Osteoblast (primary cell): ENCODE results near the gene PCDH9. TPM values are rescaled to one million over a fixed set of nuclear protein-coding genes. Genes with fewer than 3 reads are reported as not detected.

ENCODE experiments used
- DNase-seq: peaks from one replicate; pipeline ENCODE4 v3.0.0; 2011; ENCODE audit warnings: low spot score, mixed read lengths; ENCODE audit not compliant: insufficient read length; ENCODE audit errors: missing footprints
- H2AFZ ChIP-seq: 2 replicates; pipeline ENCODE4 v1.6.0; 2011; ENCODE audit warnings: mild to moderate bottlenecking, low read length
- H3K27ac ChIP-seq: 2 replicates; pipeline ENCODE4 v1.5.1; 2011; ENCODE audit warnings: mild to moderate bottlenecking, low read depth, low read length, moderate library complexity
- H3K27me3 ChIP-seq: 2 replicates; pipeline ENCODE4 v1.6.0; 2012; ENCODE audit warnings: mild to moderate bottlenecking, control low read depth, inconsistent platforms, low read length, moderate library complexity; ENCODE audit not compliant: insufficient read depth
- H3K36me3 ChIP-seq: 2 replicates; pipeline ENCODE4 v1.5.1; 2011; ENCODE audit warnings: mild to moderate bottlenecking, low read length, control low read depth, moderate library complexity; ENCODE audit not compliant: insufficient read depth
- H3K4me1 ChIP-seq: 2 replicates; pipeline ENCODE4 v1.5.1; 2011; ENCODE audit warnings: mild to moderate bottlenecking, low read length, control low read depth, moderate library complexity; ENCODE audit not compliant: insufficient read depth
- H3K4me2 ChIP-seq: 2 replicates; pipeline ENCODE4 v1.6.0; 2011; ENCODE audit warnings: mild to moderate bottlenecking, low read length; ENCODE audit not compliant: insufficient read depth
- H3K4me3 ChIP-seq: fragments of 200-600 bp; sonication (generic); 3 replicates; pipeline ENCODE4 v1.5.1; 2012; ENCODE audit warnings: mild to moderate bottlenecking, low read length, inconsistent platforms; ENCODE audit not compliant: insufficient read depth
- H3K79me2 ChIP-seq: 2 replicates; pipeline ENCODE4 v1.6.0; 2012; ENCODE audit warnings: mild to moderate bottlenecking, low read length, control low read depth, inconsistent platforms; ENCODE audit not compliant: insufficient read depth
- H3K9me3 ChIP-seq: 2 replicates; pipeline ENCODE4 v1.5.1; 2011; ENCODE audit warnings: low read depth, low read length, control low read depth
- H4K20me1 ChIP-seq: 2 replicates; pipeline ENCODE4 v1.6.0; 2012; ENCODE audit warnings: mild to moderate bottlenecking, low read length, control low read depth; ENCODE audit not compliant: insufficient read depth
- total RNA-seq: library from RNA; depleted of rRNA; stranded (reverse); fragments of >200 nt; gene quantifications from 2 replicates; pipeline ENCODE4 v1.2.3, GENCODE V29; 2012
- TF ChIP-seq, protein P1 (sequence below): IDR thresholded peaks from 2 replicates; pipeline ENCODE4 v1.5.1; 2011; ENCODE audit warnings: mild to moderate bottlenecking, low read depth, low read length, moderate library complexity; ENCODE audit errors: extremely low read depth

PCDH9 gene
- total RNA-seq, 1 donor: 1.1 TPM

DNA sequence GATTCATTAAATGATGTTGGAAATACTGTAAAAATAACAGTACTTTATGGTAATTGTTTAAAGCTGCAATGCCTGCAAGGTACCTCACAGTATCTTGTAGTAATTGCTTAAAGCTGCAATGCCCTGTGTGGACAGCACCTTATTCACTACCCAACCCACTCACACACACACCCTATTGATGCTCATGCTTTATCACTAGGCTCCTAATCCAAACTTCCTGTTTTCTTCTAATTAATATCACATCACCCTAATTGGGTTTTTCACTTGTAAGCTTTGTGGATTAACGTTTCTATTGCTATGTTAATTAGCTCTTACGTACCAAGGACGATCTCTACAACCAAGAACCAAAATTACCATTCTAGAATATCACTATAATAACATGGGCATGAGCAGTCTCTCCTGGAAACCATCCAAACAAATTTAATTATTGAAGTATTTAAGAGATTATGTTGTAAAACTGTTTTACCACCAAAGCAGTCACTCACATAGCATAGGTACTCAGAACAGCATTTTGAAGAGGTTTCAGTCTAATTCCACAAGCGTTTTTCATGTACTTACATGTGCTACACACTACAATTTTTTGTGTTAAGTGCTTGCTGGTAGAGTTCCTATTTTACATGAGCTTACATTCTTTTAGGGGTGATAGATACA lies 303.8 kb downstream of the PCDH9 start:
- DNase-seq: no peak
- Histone ChIP-seq H3K27me3 (no peaks in the 10 kb centered on the region), H3K27ac (no peak overlapping the region), H3K4me3 (no peak overlapping the region), H3K4me1 (peaks cover 9% of the 10 kb centered on the region), H3K79me2 (no peaks in the 10 kb centered on the region), H3K9me3 (no peaks in the 10 kb centered on the region), H4K20me1 (no peaks in the 10 kb centered on the region), H2AFZ (peak overlapping the region; percentile 43), H3K4me2 (no peak overlapping the region), H3K36me3 (no peaks in the 10 kb centered on the region)
- TF ChIP-seq, protein P1, sequence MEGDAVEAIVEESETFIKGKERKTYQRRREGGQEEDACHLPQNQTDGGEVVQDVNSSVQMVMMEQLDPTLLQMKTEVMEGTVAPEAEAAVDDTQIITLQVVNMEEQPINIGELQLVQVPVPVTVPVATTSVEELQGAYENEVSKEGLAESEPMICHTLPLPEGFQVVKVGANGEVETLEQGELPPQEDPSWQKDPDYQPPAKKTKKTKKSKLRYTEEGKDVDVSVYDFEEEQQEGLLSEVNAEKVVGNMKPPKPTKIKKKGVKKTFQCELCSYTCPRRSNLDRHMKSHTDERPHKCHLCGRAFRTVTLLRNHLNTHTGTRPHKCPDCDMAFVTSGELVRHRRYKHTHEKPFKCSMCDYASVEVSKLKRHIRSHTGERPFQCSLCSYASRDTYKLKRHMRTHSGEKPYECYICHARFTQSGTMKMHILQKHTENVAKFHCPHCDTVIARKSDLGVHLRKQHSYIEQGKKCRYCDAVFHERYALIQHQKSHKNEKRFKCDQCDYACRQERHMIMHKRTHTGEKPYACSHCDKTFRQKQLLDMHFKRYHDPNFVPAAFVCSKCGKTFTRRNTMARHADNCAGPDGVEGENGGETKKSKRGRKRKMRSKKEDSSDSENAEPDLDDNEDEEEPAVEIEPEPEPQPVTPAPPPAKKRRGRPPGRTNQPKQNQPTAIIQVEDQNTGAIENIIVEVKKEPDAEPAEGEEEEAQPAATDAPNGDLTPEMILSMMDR: no peak

DNA sequence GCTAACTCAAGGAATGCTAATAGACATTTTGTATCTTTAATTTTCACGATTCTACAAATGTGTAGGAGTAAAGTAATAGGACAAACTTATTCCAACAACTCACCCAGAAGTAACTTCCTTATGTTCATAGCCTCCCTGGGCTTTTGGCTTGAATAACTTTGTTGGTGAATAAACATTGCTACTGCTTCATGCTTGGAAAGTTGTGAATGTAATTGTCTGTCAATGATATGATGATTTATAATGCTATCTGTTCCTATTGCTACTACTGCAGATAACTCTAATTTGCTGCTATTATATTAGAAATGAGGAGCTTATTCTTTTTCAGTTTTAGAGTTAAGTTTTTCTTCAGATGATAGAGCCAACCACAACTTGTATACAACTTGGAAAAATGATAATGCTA lies 307.7 kb downstream of the PCDH9 start:
- H3K27ac ChIP-seq: no peak overlapping the region
- no peak for DNase-seq

DNA sequence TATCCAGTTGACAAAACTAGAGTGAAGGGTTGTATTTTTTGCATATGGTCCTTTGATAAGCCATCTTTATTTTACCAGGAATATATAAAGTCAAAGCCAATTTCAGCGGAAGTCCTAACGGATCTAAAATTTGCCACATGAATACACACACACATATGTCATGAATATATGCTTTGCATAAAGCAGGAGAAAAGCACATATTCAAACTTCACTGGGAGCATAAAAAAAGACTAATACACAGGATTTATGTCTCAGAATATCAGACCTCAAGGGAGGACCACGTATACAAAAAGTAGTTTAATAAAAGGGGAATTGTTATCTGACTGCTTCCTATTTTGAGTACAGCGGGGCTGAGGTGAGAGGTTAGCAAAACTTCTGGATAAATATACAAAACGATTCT lies 308.7 kb downstream of the PCDH9 start:
- Histone ChIP-seq H3K4me1 (peaks cover under 1% of the 10 kb centered on the region), H3K36me3 (no peaks in the 10 kb centered on the region), H2AFZ (no peak overlapping the region), H3K27me3 (no peaks in the 10 kb centered on the region), H3K27ac (no peak overlapping the region), H3K4me2 (no peak overlapping the region), H3K9me3 (no peaks in the 10 kb centered on the region), H3K79me2 (no peaks in the 10 kb centered on the region), H4K20me1 (no peaks in the 10 kb centered on the region), H3K4me3 (no peak overlapping the region)
- TF ChIP-seq, protein P1: no peak
- no peak for DNase-seq

More for the DNA sequence above, 307.7 kb downstream of the PCDH9 start:
- no peaks in the 10 kb centered on the region for H3K79me2 ChIP-seq
- TF ChIP-seq, protein P1: no peak
- H3K4me3 ChIP-seq: no peak overlapping the region
- no peaks in the 10 kb centered on the region for H4K20me1 ChIP-seq
- H2AFZ ChIP-seq: no peak overlapping the region
- no peaks in the 10 kb centered on the region for H3K27me3 ChIP-seq
- H3K4me2 ChIP-seq: no peak overlapping the region
- H3K9me3 ChIP-seq: no peaks in the 10 kb centered on the region
- no peaks in the 10 kb centered on the region for H3K36me3 ChIP-seq
- peaks cover 9% of the 10 kb centered on the region for H3K4me1 ChIP-seq

DNA sequence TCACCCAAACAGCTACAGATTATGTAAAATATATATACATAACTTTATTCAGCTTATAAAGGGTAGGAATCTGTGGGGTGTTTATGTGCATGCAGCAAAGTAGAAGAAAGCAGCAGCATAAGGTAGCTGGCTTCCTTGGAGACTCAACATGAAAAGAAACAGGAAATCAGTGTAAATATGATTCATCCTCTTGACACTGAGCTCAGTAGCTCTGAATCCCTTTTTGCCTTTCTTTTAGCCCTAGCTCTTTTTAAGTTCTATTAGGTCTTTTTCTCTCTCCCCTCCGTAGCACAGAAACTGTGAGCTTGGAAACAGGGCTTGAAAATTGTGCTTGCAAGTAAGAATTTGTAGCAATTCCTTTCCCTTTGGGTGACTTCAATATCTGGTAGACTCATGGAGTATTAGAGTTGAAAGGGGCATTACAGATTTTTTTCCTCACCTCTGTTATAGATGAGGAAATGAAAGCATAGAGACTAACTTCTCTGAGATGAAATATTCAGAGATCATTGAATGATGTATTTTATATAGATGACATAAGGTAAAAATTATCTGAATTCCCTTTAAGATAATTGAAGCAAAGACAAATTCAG lies 314.4 kb downstream of the PCDH9 start:
- Histone ChIP-seq H3K36me3 (no peaks in the 10 kb centered on the region), H3K4me2 (peak overlapping the region; percentile 11), H3K9me3 (no peaks in the 10 kb centered on the region), H3K4me1 (no peaks in the 10 kb centered on the region), H2AFZ (peak overlapping the region; percentile 38), H3K79me2 (no peaks in the 10 kb centered on the region), H4K20me1 (no peaks in the 10 kb centered on the region), H3K27me3 (no peaks in the 10 kb centered on the region), H3K27ac (no peak overlapping the region), H3K4me3 (no peak overlapping the region)
- TF ChIP-seq, protein P1: no peak
- DNase-seq: peak; percentile 51
